ENCODE data around the gene LETM1.

LETM1 gene

GRCh38 chr4:1870578-1871443 is 14.9 kb upstream of the LETM1 start, which contains the start of gene NSD2:
Gene NSD2 (plus strand): TSS chr4:1871393. CDS start chr4:1900655, 29,262 bp downstream.
- H2AK5ac ChIP-seq (ENCODE audit: low read length): peak within 1 kb of the TSS; percentile 86
- peak within 1 kb of the TSS; percentile 72 for H4K12ac ChIP-seq (ENCODE audit: low read depth, low read length)
- peaks cover 0 to 3% of the 10 kb centered on the region in 2 experiments for H3K4me1 ChIP-seq (ENCODE audit: control insufficient read depth in 1 of 2, insufficient read depth in 2 of 2, low read length in 2 of 2)
- DNase-seq: peak; percentile 67 to 87
- peaks cover 13% of the 10 kb centered on the region for H3K79me1 ChIP-seq (ENCODE audit: low read length)
- H3K79me2 ChIP-seq (ENCODE audit: control insufficient read depth, insufficient read depth, low read length, poor library complexity): peaks cover 8% of the 10 kb centered on the region
- H3K4me3 ChIP-seq (ENCODE audit: low read depth, low read length): peak within 1 kb of the TSS; percentile 93
- H2BK5ac ChIP-seq (ENCODE audit: low read depth, low read length, poor library complexity): peak within 1 kb of the TSS; percentile 39
- H3K18ac ChIP-seq (ENCODE audit: low read length): peak within 1 kb of the TSS; percentile 71
- peak within 1 kb of the TSS; percentile 98 for H3K4me2 ChIP-seq (ENCODE audit: low read length)
- H3K9me3 ChIP-seq (ENCODE audit: insufficient read depth, low read depth, low read length): peaks cover 2% of the 10 kb centered on the region
- H3K27ac ChIP-seq (ENCODE audit: low read depth, low read length): peak within 1 kb of the TSS; percentile 77
- H3K9ac ChIP-seq (ENCODE audit: low read length): peak within 1 kb of the TSS; percentile 95
- peak within 1 kb of the TSS; percentile 67 for H2BK120ac ChIP-seq (ENCODE audit: insufficient read depth, low read length, poor library complexity)
- H3K27me3 ChIP-seq (ENCODE audit: insufficient read depth, low read length): no peaks in the 10 kb centered on the region
- H4K91ac ChIP-seq (ENCODE audit: low read depth, low read length): peak within 1 kb of the TSS; percentile 92
- peak within 1 kb of the TSS; percentile 84 for H3K14ac ChIP-seq (ENCODE audit: low read length)
- peak within 1 kb of the TSS; percentile 82 for H4K8ac ChIP-seq (ENCODE audit: low read depth, low read length)
- H3K36me3 ChIP-seq (ENCODE audit: control insufficient read depth in 1 of 2, insufficient read depth in 2 of 2, low read length in 2 of 2): no peaks in the 10 kb centered on the region
- whole genome bisulfite sequencing (ENCODE audit: extremely low coverage, insufficient coverage, insufficient read length): no CpG with 5 or more reads among the region's 155 CpGs
- H2BK12ac ChIP-seq (ENCODE audit: low read length): no peak within 1 kb of the TSS
- H2AFZ ChIP-seq (ENCODE audit: insufficient read depth, low read length, poor library complexity): peak within 1 kb of the TSS; percentile 67
- H3K23ac ChIP-seq (ENCODE audit: low read length): no peak within 1 kb of the TSS
- H3K4ac ChIP-seq (ENCODE audit: low read depth, low read length): peak within 1 kb of the TSS; percentile 80

GRCh38 chr4:1870328-1870577 is 14.3 kb upstream of the LETM1 start:
- Histone ChIP-seq H4K91ac (ENCODE audit: low read depth, low read length) (peak overlapping the region; percentile 92), H3K4me2 (ENCODE audit: low read length) (peak overlapping the region; percentile 65), H3K27ac (ENCODE audit: low read depth, low read length) (peak overlapping the region; percentile 45), H3K4me1 (ENCODE audit: control insufficient read depth in 1 of 2, insufficient read depth in 2 of 2, low read length in 2 of 2) (peaks cover 0 to 3% of the 10 kb centered on the region in 2 experiments), H3K18ac (ENCODE audit: low read length) (no peak overlapping the region), H2BK5ac (ENCODE audit: low read depth, low read length, poor library complexity) (peak overlapping the region; percentile 39), H2BK12ac (ENCODE audit: low read length) (no peak overlapping the region), H3K9ac (ENCODE audit: low read length) (peak overlapping the region; percentile 73), H4K12ac (ENCODE audit: low read depth, low read length) (peak overlapping the region; percentile 72), H3K23ac (ENCODE audit: low read length) (no peak overlapping the region), H3K27me3 (ENCODE audit: insufficient read depth, low read length) (no peaks in the 10 kb centered on the region), H3K9me3 (ENCODE audit: insufficient read depth, low read depth, low read length) (peaks cover 2% of the 10 kb centered on the region), H2AFZ (ENCODE audit: insufficient read depth, low read length, poor library complexity) (peak overlapping the region; percentile 1), H3K36me3 (ENCODE audit: control insufficient read depth in 1 of 2, insufficient read depth in 2 of 2, low read length in 2 of 2) (no peaks in the 10 kb centered on the region), H2BK120ac (ENCODE audit: insufficient read depth, low read length, poor library complexity) (no peak overlapping the region), H3K4me3 (ENCODE audit: low read depth, low read length) (peak overlapping the region; percentile 69), H2AK5ac (ENCODE audit: low read length) (no peak overlapping the region), H3K4ac (ENCODE audit: low read depth, low read length) (no peak overlapping the region), H3K14ac (ENCODE audit: low read length) (peak overlapping the region; percentile 84), H3K79me2 (ENCODE audit: control insufficient read depth, insufficient read depth, low read length, poor library complexity) (peaks cover 8% of the 10 kb centered on the region), H3K79me1 (ENCODE audit: low read length) (peaks cover 13% of the 10 kb centered on the region), H4K8ac (ENCODE audit: low read depth, low read length) (peak overlapping the region; percentile 82)
- peak; percentile 90 to 91 for DNase-seq
- WGBS (ENCODE audit: extremely low coverage, insufficient coverage, insufficient read length): no CpG with 5 or more reads among the region's 22 CpGs

- Histone ChIP-seq H3K4me3 (ENCODE audit: low read depth, low read length) (peak overlapping the region; percentile 69), H3K4me1 (ENCODE audit: control insufficient read depth in 1 of 2, insufficient read depth in 2 of 2, low read length in 2 of 2) (peaks cover 0 to 3% of the 10 kb centered on the region in 2 experiments), H3K79me2 (ENCODE audit: control insufficient read depth, insufficient read depth, low read length, poor library complexity) (peaks cover 8% of the 10 kb centered on the region), H3K4me2 (ENCODE audit: low read length) (peak overlapping the region; percentile 65), H3K18ac (ENCODE audit: low read length) (no peak overlapping the region), H3K14ac (ENCODE audit: low read length) (peak overlapping the region; percentile 21), H4K91ac (ENCODE audit: low read depth, low read length) (no peak overlapping the region), H2BK12ac (ENCODE audit: low read length) (no peak overlapping the region), H3K79me1 (ENCODE audit: low read length) (peaks cover 13% of the 10 kb centered on the region), H3K27me3 (ENCODE audit: insufficient read depth, low read length) (no peaks in the 10 kb centered on the region), H3K9me3 (ENCODE audit: insufficient read depth, low read depth, low read length) (peaks cover 2% of the 10 kb centered on the region), H3K23ac (ENCODE audit: low read length) (no peak overlapping the region), H4K12ac (ENCODE audit: low read depth, low read length) (peak overlapping the region; percentile 19), H4K8ac (ENCODE audit: low read depth, low read length) (peak overlapping the region; percentile 57), H2BK120ac (ENCODE audit: insufficient read depth, low read length, poor library complexity) (no peak overlapping the region), H3K36me3 (ENCODE audit: control insufficient read depth in 1 of 2, insufficient read depth in 2 of 2, low read length in 2 of 2) (no peaks in the 10 kb centered on the region), H3K9ac (ENCODE audit: low read length) (peak overlapping the region; percentile 73), H3K27ac (ENCODE audit: low read depth, low read length) (peak overlapping the region; percentile 45), H3K4ac (ENCODE audit: low read depth, low read length) (no peak overlapping the region), H2BK5ac (ENCODE audit: low read depth, low read length, poor library complexity) (no peak overlapping the region), H2AK5ac (ENCODE audit: low read length) (no peak overlapping the region), H2AFZ (ENCODE audit: insufficient read depth, low read length, poor library complexity) (peak overlapping the region; percentile 1)
- peak in 1 of 2 donors; percentile 2 for DNase-seq
- WGBS (ENCODE audit: extremely low coverage, insufficient coverage, insufficient read length): no CpG with 5 or more reads among the region's 19 CpGs
These were observed 13.8 kb upstream of the LETM1 start for GRCh38 chr4:1869530-1870327.

GRCh38 chr4:1868912-1869311 is 13.0 kb upstream of the LETM1 start:
- no CpG with 5 or more reads among the region's 3 CpGs for WGBS (ENCODE audit: extremely low coverage, insufficient coverage, insufficient read length)
- no peak overlapping the region for H2BK120ac ChIP-seq (ENCODE audit: insufficient read depth, low read length, poor library complexity)
- peaks cover 8% of the 10 kb centered on the region for H3K79me2 ChIP-seq (ENCODE audit: control insufficient read depth, insufficient read depth, low read length, poor library complexity)
- H3K23ac ChIP-seq (ENCODE audit: low read length): no peak overlapping the region
- H3K4me3 ChIP-seq (ENCODE audit: low read depth, low read length): no peak overlapping the region
- H3K9ac ChIP-seq (ENCODE audit: low read length): no peak overlapping the region
- no peak overlapping the region for H4K8ac ChIP-seq (ENCODE audit: low read depth, low read length)
- no peaks in the 10 kb centered on the region for H3K27me3 ChIP-seq (ENCODE audit: insufficient read depth, low read length)
- no peak overlapping the region for H3K27ac ChIP-seq (ENCODE audit: low read depth, low read length)
- DNase-seq: no peak
- H3K4me1 ChIP-seq (ENCODE audit: control insufficient read depth in 1 of 2, insufficient read depth in 2 of 2, low read length in 2 of 2): peaks cover 0 to 3% of the 10 kb centered on the region in 2 experiments
- H3K18ac ChIP-seq (ENCODE audit: low read length): no peak overlapping the region
- H3K4ac ChIP-seq (ENCODE audit: low read depth, low read length): no peak overlapping the region
- H3K79me1 ChIP-seq (ENCODE audit: low read length): peaks cover 13% of the 10 kb centered on the region
- H3K4me2 ChIP-seq (ENCODE audit: low read length): no peak overlapping the region
- no peak overlapping the region for H3K14ac ChIP-seq (ENCODE audit: low read length)
- H4K12ac ChIP-seq (ENCODE audit: low read depth, low read length): no peak overlapping the region
- no peak overlapping the region for H4K91ac ChIP-seq (ENCODE audit: low read depth, low read length)
- H3K9me3 ChIP-seq (ENCODE audit: insufficient read depth, low read depth, low read length): peaks cover 2% of the 10 kb centered on the region
- no peaks in the 10 kb centered on the region for H3K36me3 ChIP-seq (ENCODE audit: control insufficient read depth in 1 of 2, insufficient read depth in 2 of 2, low read length in 2 of 2)
- no peak overlapping the region for H2AK5ac ChIP-seq (ENCODE audit: low read length)
- no peak overlapping the region for H2AFZ ChIP-seq (ENCODE audit: insufficient read depth, low read length, poor library complexity)
- no peak overlapping the region for H2BK5ac ChIP-seq (ENCODE audit: low read depth, low read length, poor library complexity)
- no peak overlapping the region for H2BK12ac ChIP-seq (ENCODE audit: low read length)
